Endothelial cell of umbilical vein (primary cell): Measurements from ENCODE around the gene KCNQ1OT1.

ENCODE experiments used
- CTCF ChIP-seq, 2 donors: IDR thresholded peaks; 1 replicate in 1 of 2; 2 replicates in 1 of 2; pipeline ENCODE4 v1.5.1; 2011; ENCODE audit warnings: low read length in 2 of 2, mild to moderate bottlenecking in 2 of 2, moderate library complexity in 2 of 2, control low read depth in 1 of 2, inconsistent platforms in 1 of 2, low read depth in 1 of 2; ENCODE audit not compliant: insufficient read depth in 1 of 2; ENCODE audit errors: extremely low read depth in 1 of 2
- MYC ChIP-seq: IDR thresholded peaks from one replicate; pipeline ENCODE4 v1.6.1; 2011; ENCODE audit warnings: mild to moderate bottlenecking, low read depth, low read length
- POLR2A ChIP-seq: IDR thresholded peaks from 2 replicates; pipeline ENCODE4 v1.6.1; 2012; ENCODE audit warnings: low read depth, mild to moderate bottlenecking, control low read depth, low read length
- POLR2AphosphoS5 ChIP-seq: IDR thresholded peaks from 2 replicates; pipeline ENCODE4 v1.6.1; 2012; ENCODE audit warnings: low read depth, mild to moderate bottlenecking, control low read depth, low read length, moderate library complexity; ENCODE audit not compliant: insufficient read depth

- TF ChIP-seq CTCF (IDR thresholded peaks at IDR 0.05; ENCODE audit: extremely low read depth in 1 of 2, insufficient read depth in 1 of 2, low read depth in 1 of 2, low read length in 2 of 2) = no peak
- no peak for TF ChIP-seq POLR2A
- no peak for TF ChIP-seq POLR2AphosphoS5
- TF ChIP-seq MYC = no peak
Measured at GRCh38 chr11:2700415-2701211, 819 bp upstream of the KCNQ1OT1 start.
